ENCODE results near the gene HOXA4.

HOXA4 gene

GRCh38 chr7:27172315-27172774 lies 41.8 kb upstream of the HOXA4 start:
- H3K4me3 ChIP-seq (ENCODE audit: low read depth, low read length): no peak overlapping the region
- TF ChIP-seq CTCF (IDR thresholded peaks at IDR 0.05; ENCODE audit: insufficient read depth, low read depth, low read length, missing control alignments): no peak
- DNase-seq (ENCODE audit: low read depth): no peak

- no peak for DNase-seq (ENCODE audit: low read depth)
- no peak overlapping the region for H3K4me3 ChIP-seq (ENCODE audit: low read depth, low read length)
- no peak for TF ChIP-seq CTCF (IDR thresholded peaks at IDR 0.05; ENCODE audit: insufficient read depth, low read depth, low read length, missing control alignments)
These were observed 41.2 kb upstream of the HOXA4 start for GRCh38 chr7:27171637-27172314.

DNA sequence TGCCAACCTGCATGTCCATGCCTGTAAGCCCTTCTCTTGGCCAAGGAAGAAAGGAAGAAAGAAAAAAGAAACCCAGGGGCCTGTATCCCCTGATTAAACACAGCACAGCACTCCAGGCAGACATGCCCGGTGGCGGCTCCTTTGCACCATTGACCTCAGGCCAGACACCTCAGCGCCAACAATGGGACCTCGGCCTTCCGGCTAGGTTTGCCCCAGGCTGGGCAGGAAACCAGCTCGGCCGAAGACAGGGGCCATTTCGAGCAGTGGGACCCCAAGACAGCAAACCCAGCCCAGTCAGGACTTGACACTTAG lies 40.7 kb upstream of the HOXA4 start:
- TF ChIP-seq CTCF (IDR thresholded peaks at IDR 0.05; ENCODE audit: insufficient read depth, low read depth, low read length, missing control alignments): no peak
- H3K4me3 ChIP-seq (ENCODE audit: low read depth, low read length): no peak overlapping the region
- DNase-seq (ENCODE audit: low read depth): no peak

- no peak for TF ChIP-seq CTCF (IDR thresholded peaks at IDR 0.05; ENCODE audit: insufficient read depth, low read depth, low read length, missing control alignments)
- H3K4me3 ChIP-seq (ENCODE audit: low read depth, low read length): no peak overlapping the region
- no peak for DNase-seq (ENCODE audit: low read depth)
These were observed 40.1 kb upstream of the HOXA4 start for GRCh38 chr7:27170426-27171324.

DNA sequence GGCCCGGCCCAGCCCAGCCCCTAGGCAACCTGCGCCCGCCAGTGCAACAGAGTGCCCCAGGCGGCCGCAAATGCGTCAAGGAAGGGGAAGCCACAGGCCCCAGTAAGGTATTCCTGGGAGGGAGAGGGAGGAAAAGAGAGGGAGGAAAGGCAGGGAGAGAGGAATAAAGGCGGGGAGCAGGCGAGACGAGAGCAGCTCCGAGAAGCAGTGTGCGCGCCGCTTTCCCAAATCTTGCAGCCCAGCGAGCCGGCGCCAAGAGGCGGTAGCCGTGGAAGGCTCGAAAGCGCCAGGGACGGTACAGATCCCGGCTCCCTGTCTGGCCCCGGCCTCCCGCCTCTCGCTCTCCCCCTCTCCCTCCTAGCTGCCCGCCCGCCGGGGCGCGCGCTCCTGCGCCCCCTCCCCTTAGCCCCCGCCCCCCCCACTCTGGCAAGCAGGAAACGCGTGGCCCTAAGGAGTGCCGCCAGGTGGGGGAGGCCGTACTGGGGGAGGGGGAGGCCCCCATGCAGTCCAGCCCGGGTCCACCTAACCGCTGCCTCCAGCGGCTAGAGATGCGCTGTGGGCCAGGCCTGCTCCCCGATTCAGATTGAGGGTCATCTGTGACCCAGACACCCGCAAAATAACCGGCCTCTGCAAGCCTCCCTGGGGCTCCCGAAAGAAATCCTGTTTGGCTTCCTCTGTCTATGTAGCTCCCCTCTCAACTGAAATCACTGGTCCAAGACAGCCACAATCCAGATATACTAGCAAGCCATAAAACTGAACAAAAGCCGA lies 39.3 kb upstream of the HOXA4 start:
- no peak overlapping the region for H3K4me3 ChIP-seq (ENCODE audit: low read depth, low read length)
- no peak for DNase-seq (ENCODE audit: low read depth)
- TF ChIP-seq CTCF (IDR thresholded peaks at IDR 0.05; ENCODE audit: insufficient read depth, low read depth, low read length, missing control alignments): no peak

- no peak overlapping the region for H3K4me3 ChIP-seq (ENCODE audit: low read depth, low read length)
- DNase-seq (ENCODE audit: low read depth): no peak
- TF ChIP-seq CTCF (IDR thresholded peaks at IDR 0.05; ENCODE audit: insufficient read depth, low read depth, low read length, missing control alignments): no peak
These were observed 37.8 kb upstream of the HOXA4 start for GRCh38 chr7:27168265-27168947.

Measured in GM12865 (cell line).